ENCODE results near the gene GOLGA3. TPM values are rescaled to one million over a fixed set of nuclear protein-coding genes. Genes with fewer than 3 reads are reported as not detected.

Gene GOLGA3
- total and polyA plus RNA-seq, 2 donors (not counting 1 experiment from before 2014, with no cell fraction given): 32.7 to 66.0 TPM

GRCh38 chr12:132827763-132828703 is 636 bp downstream of the GOLGA3 start:
- Histone ChIP-seq H3K27ac (ENCODE audit: low read length in 2 of 2) (peak overlapping the region; percentile 38 to 99), H3K79me2 (ENCODE audit: control insufficient read depth, insufficient read depth, low read length) (peaks cover 58% of the 10 kb centered on the region), H3K36me3 (replicated peaks in 1 of 2; ENCODE audit: control extremely low read depth in 1 of 2, control insufficient read depth in 1 of 2, extremely low read depth in 1 of 2, insufficient read depth in 2 of 2, low read length in 1 of 2) (peaks cover 0 to 37% of the 10 kb centered on the region in 2 experiments), H3K4me2 (replicated peaks; ENCODE audit: low read depth, low read length, poor library complexity, severe bottlenecking) (peak overlapping the region; percentile 94), H3K9me3 (ENCODE audit: control extremely low read depth in 1 of 3, control insufficient read depth in 2 of 3, insufficient read depth in 1 of 3, low read length in 2 of 3) (no peaks in the 10 kb centered on the region), H3K4me1 (ENCODE audit: control insufficient read depth in 2 of 2, insufficient read depth in 2 of 2, low read length in 2 of 2) (peaks cover 27 to 32% of the 10 kb centered on the region in 2 donors), H3K9ac (ENCODE audit: low read length) (peak overlapping the region; percentile 88), H3K4me3 (ENCODE audit: control extremely low read depth in 1 of 5, extremely low read depth in 1 of 5, insufficient read depth in 1 of 5, low read depth in 2 of 5, low read length in 4 of 5) (peak overlapping the region; percentile 76 to 90 (median 84)), H2AFZ (ENCODE audit: insufficient read depth, low read depth, low read length, poor library complexity, severe bottlenecking) (peak overlapping the region; percentile 85), H3K27me3 (replicated peaks in 1 of 4; ENCODE audit: control extremely low read depth in 1 of 4, control insufficient read depth in 3 of 4, insufficient read depth in 4 of 4, low read length in 3 of 4) (no peaks in the 10 kb centered on the region), H4K20me1 (ENCODE audit: control insufficient read depth, insufficient read depth, low read length, poor library complexity, severe bottlenecking) (peaks cover 38% of the 10 kb centered on the region)
- H3K27ac Mint-ChIP-seq: peak overlapping the region; percentile 89
- DNase-seq (no peak), ATAC-seq (ENCODE audit: low read depth) (no peak)
- H3K9me3 Mint-ChIP-seq (ENCODE audit: insufficient read depth): no peaks in the 10 kb centered on the region
- peak overlapping the region; percentile 89 for H3K4me3 Mint-ChIP-seq
- H3K4me1 Mint-ChIP-seq: peaks cover 44% of the 10 kb centered on the region
- POLR2A ChIA-PET: interaction anchor here (0.6 to 3.0 kb wide), 7 partner anchors 8 to 252 kb away, joined by 4 to 24 read pairs (median 6); partner anchors contain the start of genes PGAM5 and ZNF605
- WGBS (ENCODE audit: insufficient coverage): 6% methylated on average over 55 of the region's 59 CpGs
- CTCF ChIA-PET: interaction anchor here (1.7 kb wide), 1 partner anchor 77 kb away, joined by 5 read pairs; no protein-coding TSS in a partner anchor
- H3K27me3 Mint-ChIP-seq: no peaks in the 10 kb centered on the region
- TF ChIP-seq CTCF (IDR thresholded peaks at IDR 0.05) (no peak), EZH2 (IDR thresholded peaks at IDR 0.05; ENCODE audit: borderline replicate concordance, insufficient read depth, low read depth, low read length, poor library complexity, severe bottlenecking) (no peak)
- intact Hi-C loops (cut with micrococcal nuclease): loop anchor here (2.0 to 5.0 kb wide), 5 partner anchors 81 to 746 kb away; partner anchors contain the start of genes ZNF10, ZNF605, ZNF84 and ZNF891

Measured in B cell (primary cell).